K562 (cell line): ENCODE measurements around the gene TMEM217. TPM values are rescaled to one million over a fixed set of nuclear protein-coding genes. Genes with fewer than 3 reads are reported as not detected.

Experiments
- ATAC-seq: fragments of 200-7000 bp; cut with Tn5 transposase; 3 replicates; pipeline ENCODE4 v1.9.1; 2020; ENCODE audit warnings: moderate library complexity
- BruUV-seq: library from RNA; stranded (reverse); fragments of 400-500 nt; replicated peaks from 2 replicates; lab custom pipeline; 2021; lab: Mats Ljungman, UMichigan
- CTCF ChIA-PET: fragments of 300-600 bp; formaldehyde crosslinking; extraction: SDS; loops from one replicate; lab custom pipeline; 2021; ENCODE audit warnings: low intra/inter-chr PET ratio; lab: Yijun Ruan, JAX
- POLR2A ChIA-PET: fragments of 300-600, 350-650 bp; sonication (Branson Sonifier 250); formaldehyde crosslinking; extraction: SDS; loops from one replicate; lab custom pipeline; 2021; ENCODE audit warnings: antibody characterized with exemption, inconsistent platforms; lab: Yijun Ruan, JAX
- DNase-seq, 4 experiments: peaks; one replicate each; pipeline versions ENCODE4 v3.0.0 to v3.0.0-alpha.2; 2011 to 2018; ENCODE audit warnings: low spot score in 3 of 4, mixed read lengths in 3 of 4; ENCODE audit errors: extremely low read depth in 1 of 4
- FAIRE-seq: peaks from 2 replicates; lab custom pipeline; 2011; peaks lifted over from hg19 to GRCh38; lab: Jason Lieb, UNC
- H2AFZ ChIP-seq: 2 replicates; pipeline ENCODE4 v1.6.0; 2011; ENCODE audit warnings: low read depth, low read length, control low read depth, inconsistent platforms
- H3K27ac ChIP-seq: fragments of 200-600 bp; 3 replicates; pipeline ENCODE4 v1.8.0; 2011; ENCODE audit warnings: low read depth, mild to moderate bottlenecking, control low read depth, inconsistent platforms, low read length, moderate library complexity, mixed read lengths; ENCODE audit errors: extremely low read depth
- H3K27me3 ChIP-seq, 2 experiments: fragments of 300-600 bp in 1 of 2; 2 replicates in 1 of 2; 3 replicates in 1 of 2; pipeline versions ENCODE4 v1.6.0 to v1.8.0; 2011; ENCODE audit warnings: inconsistent platforms in 2 of 2, low read length in 2 of 2, mild to moderate bottlenecking in 1 of 2, mixed read lengths in 1 of 2, moderate library complexity in 1 of 2; ENCODE audit not compliant: control insufficient read depth in 2 of 2, insufficient read depth in 2 of 2
- H3K36me3 ChIP-seq: fragments of 300-600 bp; 3 replicates; pipeline ENCODE4 v1.8.0; 2011; ENCODE audit warnings: mild to moderate bottlenecking, low read length, inconsistent platforms; ENCODE audit not compliant: control insufficient read depth, insufficient read depth
- H3K4me1 ChIP-seq, 2 experiments: fragments of 200-600 bp in 1 of 2; replicated peaks in 1 of 2; 2 replicates in 1 of 2; 3 replicates in 1 of 2; pipeline versions ENCODE4 v1.5.1 to v1.8.0; 2011; ENCODE audit warnings: inconsistent platforms in 2 of 2, low read length in 2 of 2, mild to moderate bottlenecking in 1 of 2, mixed read lengths in 1 of 2, moderate library complexity in 1 of 2; ENCODE audit not compliant: control insufficient read depth in 2 of 2, insufficient read depth in 2 of 2
- H3K4me2 ChIP-seq: 2 replicates; pipeline ENCODE4 v1.6.1; 2011; ENCODE audit warnings: low read length, control low read depth, inconsistent platforms, mixed read lengths; ENCODE audit not compliant: insufficient read depth
- H3K4me3 ChIP-seq: fragments of 200-600 bp; sonication (generic), shearing (Covaris generic); 2 replicates; pipeline ENCODE4 v1.5.1; 2016; ENCODE audit warnings: control low read depth, inconsistent platforms
- H3K79me2 ChIP-seq: fragments of 200-600 bp; 3 replicates; pipeline ENCODE4 v1.8.0; 2011; ENCODE audit warnings: low read length, inconsistent platforms; ENCODE audit not compliant: control insufficient read depth, insufficient read depth
- H3K9ac ChIP-seq, 2 experiments: 2 replicates each; pipeline versions ENCODE4 v1.6.0 to v1.6.1; 2011; ENCODE audit warnings: low read depth in 2 of 2, low read length in 2 of 2, control low read depth in 1 of 2, inconsistent platforms in 1 of 2, mild to moderate bottlenecking in 1 of 2, mixed read lengths in 1 of 2; ENCODE audit not compliant: insufficient read depth in 1 of 2
- H3K9me1 ChIP-seq: one replicate; pipeline ENCODE4 v1.6.0; 2011; ENCODE audit warnings: inconsistent platforms, mild to moderate bottlenecking, low read length, moderate library complexity; ENCODE audit not compliant: control insufficient read depth, insufficient read depth
- H3K9me3 ChIP-seq: replicated peaks from 2 replicates; pipeline ENCODE4 v1.5.1; 2011; ENCODE audit warnings: low read depth, low read length, inconsistent platforms; ENCODE audit not compliant: control insufficient read depth, insufficient read depth
- H4K20me1 ChIP-seq: replicated peaks from 2 replicates; pipeline ENCODE4 v1.6.1; 2011; ENCODE audit warnings: low read length, inconsistent platforms, mixed read lengths; ENCODE audit not compliant: control insufficient read depth, insufficient read depth
- HDGF ChIP-seq: fragments of 450-650 bp; IDR thresholded peaks from 2 replicates; pipeline ENCODE4 v1.6.1; 2016
- MBD2 ChIP-seq: sonication (generic); IDR thresholded peaks from 2 replicates; pipeline ENCODE4 v1.6.1; 2016; ENCODE audit warnings: low read depth, borderline replicate concordance
- MCM5 ChIP-seq: fragments of 450-650 bp; IDR thresholded peaks from 2 replicates; pipeline ENCODE4 v1.6.1; 2016; ENCODE audit warnings: low read depth
- NCOA4 ChIP-seq: fragments of 450-650 bp; IDR thresholded peaks from 2 replicates; pipeline ENCODE4 v1.6.1; 2018; ENCODE audit warnings: mild to moderate bottlenecking; ENCODE audit not compliant: partially characterized antibody
- PRPF4 ChIP-seq: fragments of 200-400 bp; formaldehyde crosslinking; IDR thresholded peaks from one replicate; pipeline ENCODE4 v1.6.1; 2017; ENCODE audit warnings: low read length, low read depth, mild to moderate bottlenecking; ENCODE audit not compliant: insufficient read depth, poor library complexity, severe bottlenecking
- SMARCE1 ChIP-seq: fragments of 450-650 bp; IDR thresholded peaks from 2 replicates; pipeline ENCODE4 v1.7.1; 2016; ENCODE audit warnings: mild to moderate bottlenecking
- ZNF134 ChIP-seq: fragments of 250-450 bp; sonication (Bioruptor Pico); conservative IDR thresholded peaks from 2 replicates; pipeline ENCODE4 v1.4.0; 2020
- WGBS: fragments of 100-300 bp; shearing (Covaris generic); methylation state at CpG from one replicate; pipeline ENCODE4 v1.1.6; 2016; ENCODE audit warnings: low coverage, mixed read lengths; ENCODE audit not compliant: insufficient coverage; ENCODE audit errors: missing lambda C conversion rate; 5-methylcytosine and 5-hydroxymethylcytosine counted together
- in situ Hi-C: fragments of 300-500 bp; cut with MboI; formaldehyde crosslinking; loops from 4 replicates; pipeline ENCODE4 v1.15.0; 2018; ENCODE audit warnings: inconsistent platforms, mixed read lengths
- intact Hi-C: fragments of 100-400 bp; cut with micrococcal nuclease; formaldehyde crosslinking; loops from 2 replicates; pipeline ENCODE4 v1.14.2; 2022
- polyA plus RNA-seq, 8 experiments: library from polyadenylated mRNA; depleted of rRNA in 4 of 8; stranded (reverse) in 5 of 8; unstranded in 3 of 8; fragments of >200 nt; fragmentation: Nextera tagmentation in 2 of 8; fragmentation: Illumina TruSeq in 1 of 8; extraction: Ambion mirVana in 2 of 8; extraction: Trizol in 1 of 8; gene quantifications; 2 replicates each; pipeline versions ENCODE4 v1.2.1 to v1.2.3, GENCODE V29; 2011 to 2014; ENCODE audit warnings: inconsistent platforms in 1 of 8, missing spikeins in 1 of 8
- total RNA-seq, 7 experiments: library from RNA; depleted of rRNA in 6 of 7; stranded (reverse); fragments of >200 nt in 6 of 7; fragmentation: Illumina TruSeq in 2 of 7; extraction: Trizol in 2 of 7; gene quantifications; 2 replicates each; pipeline versions ENCODE4 v1.2.1 to v1.2.3, GENCODE V29; 2011 to 2021; ENCODE audit warnings: low replicate concordance in 1 of 7
- TF ChIP-seq, protein P1 (sequence below): fragments of 250-450 bp; sonication (Bioruptor Pico); IDR thresholded peaks from 2 replicates; pipeline ENCODE4 v1.5.0; 2021; ENCODE audit warnings: mild to moderate bottlenecking, moderate library complexity
- TF ChIP-seq, protein P2 (sequence below): fragments of 250-450 bp; sonication (Bioruptor Pico); IDR thresholded peaks from 2 replicates; pipeline ENCODE4 v1.8.0; 2022; ENCODE audit warnings: moderate library complexity, mild to moderate bottlenecking, inconsistent platforms
- TF ChIP-seq, protein P3 (sequence below): fragments of 250-450 bp; sonication (Bioruptor Pico); IDR thresholded peaks from 2 replicates; pipeline ENCODE4 v1.5.0; 2021
- TF ChIP-seq, protein P4 (sequence below): sonication (generic); formaldehyde crosslinking; IDR thresholded peaks from 2 replicates; pipeline ENCODE4 v1.8.0; 2022; ENCODE audit warnings: mild to moderate bottlenecking, missing genetic modification reagents, borderline replicate concordance

The TMEM217 gene
- total and polyA plus RNA-seq, 9 of the 15 experiments (the other 6 are each of a cell fraction or from before 2014, with no cell fraction given) = 1.3 to 8.0 (median 1.9) TPM

DNA sequence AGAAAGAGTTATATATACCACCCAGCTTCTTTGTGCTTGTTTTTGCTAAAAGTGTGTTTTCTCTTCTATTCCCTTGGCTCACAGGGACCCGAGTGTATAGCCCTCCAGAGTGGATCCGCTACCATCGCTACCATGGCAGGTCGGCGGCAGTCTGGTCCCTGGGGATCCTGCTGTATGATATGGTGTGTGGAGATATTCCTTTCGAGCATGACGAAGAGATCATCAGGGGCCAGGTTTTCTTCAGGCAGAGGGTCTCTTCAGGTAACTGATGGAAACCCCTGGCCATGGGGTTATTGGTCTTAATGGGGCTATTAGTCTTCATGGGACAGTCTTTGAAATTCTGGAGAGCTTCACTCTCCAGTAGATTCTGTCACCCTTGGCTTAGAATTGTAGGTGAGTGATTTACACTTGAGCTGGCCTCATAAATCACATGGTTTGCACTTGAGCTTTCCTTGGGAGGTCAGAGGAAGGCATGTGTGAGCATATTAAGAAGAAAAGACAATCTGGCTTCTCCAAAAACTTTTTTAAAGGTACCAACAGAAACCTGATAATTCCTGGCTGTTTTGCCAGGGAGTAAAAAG lies 84.9 kb downstream of the TMEM217 start (continued):
- TF ChIP-seq, protein P1, sequence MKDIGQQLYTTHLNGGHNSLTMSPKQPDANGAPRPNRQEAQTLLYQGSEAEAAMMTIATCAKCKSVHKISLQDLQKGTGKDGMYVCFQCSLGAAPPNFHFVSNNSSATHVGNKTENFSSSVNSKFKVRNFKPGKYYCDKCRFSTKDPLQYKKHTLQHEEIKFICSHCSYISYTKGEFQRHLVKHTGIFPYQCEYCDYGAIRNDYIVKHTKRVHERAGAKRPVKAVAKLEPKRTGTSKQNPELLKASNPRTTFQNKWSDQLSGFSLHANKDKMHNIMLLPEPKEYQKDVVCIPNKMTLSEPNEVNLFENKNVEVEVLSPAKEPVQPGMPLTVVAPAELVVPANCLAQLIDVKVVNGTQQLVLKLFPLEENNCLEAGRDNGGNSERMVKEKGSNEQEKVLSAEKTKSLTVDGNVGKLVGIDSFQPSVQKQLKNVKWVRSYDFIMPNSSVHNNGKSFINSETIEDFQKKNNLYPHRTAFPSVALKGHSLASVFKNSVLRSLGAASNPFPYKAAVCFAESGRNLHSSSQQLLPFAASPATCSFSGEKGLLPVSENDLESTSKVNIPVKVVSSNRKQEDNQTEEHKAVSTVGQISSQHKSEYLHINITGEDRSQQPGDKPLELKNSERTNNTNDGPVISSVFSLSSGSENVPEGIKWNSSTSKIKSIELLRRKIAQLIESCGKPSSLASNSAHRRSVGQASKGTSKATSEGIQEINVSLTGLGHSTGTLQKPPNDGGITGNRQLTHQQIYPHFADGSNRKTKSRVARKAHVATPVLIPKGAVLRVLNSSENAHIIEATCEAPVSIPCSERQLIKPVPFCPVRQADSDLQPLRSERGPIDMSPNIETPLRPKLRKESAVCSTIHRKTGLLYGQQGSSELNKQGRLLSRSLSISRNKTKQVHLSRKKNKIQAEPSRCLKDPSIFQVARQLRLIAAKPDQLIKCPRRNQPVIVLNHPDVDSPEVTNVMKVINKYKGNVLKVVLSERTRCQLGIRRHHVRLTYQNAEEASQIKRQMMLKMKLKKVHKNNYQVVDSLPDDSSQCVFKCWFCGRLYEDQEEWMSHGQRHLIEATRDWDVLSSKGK (CRISPR knock-in tag) = 0 out of 2 replicates have a peak, but pooled peaks have one; percentile 42

DNA sequence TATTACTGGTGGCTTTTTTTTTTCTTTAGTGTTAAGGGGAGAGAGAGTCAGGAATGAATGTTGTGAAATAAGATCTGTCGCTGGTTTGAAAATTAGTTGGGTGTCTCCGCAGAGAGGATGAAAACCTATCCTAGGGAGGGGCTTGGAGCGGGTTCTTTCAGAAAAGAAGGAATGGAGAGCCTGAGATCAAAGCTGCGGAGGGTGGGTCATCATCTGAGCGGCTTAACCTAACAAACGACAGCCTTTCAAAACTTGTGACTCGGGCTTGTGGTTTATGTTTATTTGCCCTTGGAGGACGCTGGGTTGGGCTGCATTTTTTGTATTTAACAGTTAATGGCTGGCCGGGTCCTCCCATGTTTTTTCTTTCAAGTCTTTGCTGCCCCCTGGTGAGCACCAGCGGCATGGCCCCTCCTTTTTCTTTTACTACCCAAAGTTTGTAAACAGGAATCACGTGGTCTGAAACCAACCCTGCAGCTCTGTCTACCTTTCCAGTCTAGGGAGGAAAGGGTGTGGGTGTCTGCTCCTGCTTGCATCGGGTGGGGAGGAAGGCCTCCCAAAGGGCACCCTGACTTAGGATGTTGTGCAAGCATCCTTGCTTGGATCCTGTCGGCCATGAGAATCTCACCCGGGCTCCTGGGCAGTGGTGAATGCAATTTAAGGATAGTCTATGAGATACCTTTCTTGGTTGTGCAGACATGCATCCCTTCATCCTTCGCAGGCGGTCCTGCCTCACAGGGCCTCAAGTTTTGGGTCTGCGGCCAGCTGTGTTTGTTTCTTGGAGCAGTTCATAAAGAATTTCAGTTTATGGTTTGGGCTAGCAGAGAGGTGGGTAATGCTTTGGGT lies 85.8 kb downstream of the TMEM217 start:
- Histone ChIP-seq H3K4me2 (peak overlapping the region; percentile 87), H3K79me2 (peaks cover 80% of the 10 kb centered on the region), H3K4me3 (peak overlapping the region; percentile 97), H3K9me1 (no peaks in the 10 kb centered on the region), H3K27me3 (no peaks in the 10 kb centered on the region), H3K4me1 (peaks cover 25 to 34% of the 10 kb centered on the region in 2 experiments), H2AFZ (no peak overlapping the region), H4K20me1 (peaks cover 22% of the 10 kb centered on the region; the same call in 1 of the 2 replicates), H3K9ac (peak overlapping the region; percentile 87 to 98), H3K36me3 (peaks cover 68% of the 10 kb centered on the region), H3K27ac (peak overlapping the region; percentile 82), H3K9me3 (no peaks in the 10 kb centered on the region; the same call in 1 of the 2 replicates)
- FAIRE-seq = peak; percentile 89
- 2% methylated on average over 17 of the region's 17 CpGs for WGBS
- no TSS peak for BruUV-seq
- CTCF ChIA-PET = interaction anchor here (0.7 to 5.6 kb wide), 14 partner anchors 36 to 470 kb away, joined by 3 to 83 read pairs (median 3); no protein-coding TSS in a partner anchor
- peak; percentile 69 to 96 (median 75) for DNase-seq
- intact Hi-C loops = loop anchor here (1.0 to 5.0 kb wide), 5 partner anchors 44 to 143 kb away; partner anchors contain the start of genes TBC1D22B and TMEM217
- POLR2A ChIA-PET = interaction anchor here (0.6 to 9.3 kb wide), 21 partner anchors 8 to 383 kb away, joined by 3 to 128 read pairs (median 4); no protein-coding TSS in a partner anchor
- ATAC-seq = peak; percentile 12
- in situ Hi-C loops = loop anchor here (5.0 to 10.0 kb wide), 3 partner anchors 35 to 147 kb away; no protein-coding TSS in a partner anchor
- no peak for TF ChIP-seq HDGF
- TF ChIP-seq MBD2 = 0 out of 2 replicates have a peak, but pooled peaks have one; percentile 3
- no peak for TF ChIP-seq MCM5
- TF ChIP-seq NCOA4 = no peak
- peak; percentile 39; the same call in 1 of the 2 replicates for TF ChIP-seq SMARCE1
- no peak for TF ChIP-seq ZNF134 (CRISPR knock-in tag)
- TF ChIP-seq, protein P2, sequence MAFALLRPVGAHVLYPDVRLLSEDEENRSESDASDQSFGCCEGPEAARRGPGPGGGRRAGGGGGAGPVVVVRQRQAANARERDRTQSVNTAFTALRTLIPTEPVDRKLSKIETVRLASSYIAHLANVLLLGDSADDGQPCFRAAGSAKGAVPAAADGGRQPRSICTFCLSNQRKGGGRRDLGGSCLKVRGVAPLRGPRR (CRISPR knock-in tag) = no peak
- TF ChIP-seq, protein P3, sequence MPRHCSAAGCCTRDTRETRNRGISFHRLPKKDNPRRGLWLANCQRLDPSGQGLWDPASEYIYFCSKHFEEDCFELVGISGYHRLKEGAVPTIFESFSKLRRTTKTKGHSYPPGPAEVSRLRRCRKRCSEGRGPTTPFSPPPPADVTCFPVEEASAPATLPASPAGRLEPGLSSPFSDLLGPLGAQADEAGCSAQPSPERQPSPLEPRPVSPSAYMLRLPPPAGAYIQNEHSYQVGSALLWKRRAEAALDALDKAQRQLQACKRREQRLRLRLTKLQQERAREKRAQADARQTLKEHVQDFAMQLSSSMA (CRISPR knock-in tag) = peak; percentile 18; the same call in 1 of the 2 replicates
- TF ChIP-seq, protein P4, sequence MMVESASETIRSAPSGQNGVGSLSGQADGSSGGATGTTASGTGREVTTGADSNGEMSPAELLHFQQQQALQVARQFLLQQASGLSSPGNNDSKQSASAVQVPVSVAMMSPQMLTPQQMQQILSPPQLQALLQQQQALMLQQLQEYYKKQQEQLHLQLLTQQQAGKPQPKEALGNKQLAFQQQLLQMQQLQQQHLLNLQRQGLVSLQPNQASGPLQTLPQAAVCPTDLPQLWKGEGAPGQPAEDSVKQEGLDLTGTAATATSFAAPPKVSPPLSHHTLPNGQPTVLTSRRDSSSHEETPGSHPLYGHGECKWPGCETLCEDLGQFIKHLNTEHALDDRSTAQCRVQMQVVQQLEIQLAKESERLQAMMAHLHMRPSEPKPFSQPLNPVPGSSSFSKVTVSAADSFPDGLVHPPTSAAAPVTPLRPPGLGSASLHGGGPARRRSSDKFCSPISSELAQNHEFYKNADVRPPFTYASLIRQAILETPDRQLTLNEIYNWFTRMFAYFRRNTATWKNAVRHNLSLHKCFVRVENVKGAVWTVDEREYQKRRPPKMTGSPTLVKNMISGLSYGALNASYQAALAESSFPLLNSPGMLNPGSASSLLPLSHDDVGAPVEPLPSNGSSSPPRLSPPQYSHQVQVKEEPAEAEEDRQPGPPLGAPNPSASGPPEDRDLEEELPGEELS (CRISPR knock-in tag) = no peak
- no peak for TF ChIP-seq PRPF4
